Endothelial cell of umbilical vein (primary cell): ENCODE results near the gene ARHGEF26.

Experiments
- CTCF ChIP-seq, 2 donors: IDR thresholded peaks; 1 replicate in 1 of 2; 2 replicates in 1 of 2; pipeline ENCODE4 v1.5.1; 2011; ENCODE audit warnings: low read length in 2 of 2, mild to moderate bottlenecking in 2 of 2, moderate library complexity in 2 of 2, control low read depth in 1 of 2, inconsistent platforms in 1 of 2, low read depth in 1 of 2; ENCODE audit not compliant: insufficient read depth in 1 of 2; ENCODE audit errors: extremely low read depth in 1 of 2
- EZH2 ChIP-seq: IDR thresholded peaks from 2 replicates; pipeline ENCODE4 v1.6.1; 2012; ENCODE audit warnings: borderline replicate concordance, low read depth, mild to moderate bottlenecking, moderate library complexity, low read length, inconsistent platforms; ENCODE audit not compliant: severe bottlenecking
- GATA2 ChIP-seq: IDR thresholded peaks from 2 replicates; pipeline ENCODE4 v1.7.0; 2011; ENCODE audit warnings: low read depth, mild to moderate bottlenecking, moderate library complexity, mixed read lengths, low read length; ENCODE audit not compliant: insufficient read length, insufficient read depth
- POLR2AphosphoS5 ChIP-seq: IDR thresholded peaks from 2 replicates; pipeline ENCODE4 v1.6.1; 2012; ENCODE audit warnings: low read depth, mild to moderate bottlenecking, control low read depth, low read length, moderate library complexity; ENCODE audit not compliant: insufficient read depth

GRCh38 chr3:154095832-154096421, 25.3 kb upstream of the ARHGEF26 start:
- TF ChIP-seq CTCF (IDR thresholded peaks at IDR 0.05; ENCODE audit: extremely low read depth in 1 of 2, insufficient read depth in 1 of 2, low read depth in 1 of 2, low read length in 2 of 2) (peak in 1 of 2 donors; percentile 23), POLR2AphosphoS5 (no peak), GATA2 (no peak), EZH2 (no peak)
